ENCODE measurements around the gene SNAPIN.

DNA sequence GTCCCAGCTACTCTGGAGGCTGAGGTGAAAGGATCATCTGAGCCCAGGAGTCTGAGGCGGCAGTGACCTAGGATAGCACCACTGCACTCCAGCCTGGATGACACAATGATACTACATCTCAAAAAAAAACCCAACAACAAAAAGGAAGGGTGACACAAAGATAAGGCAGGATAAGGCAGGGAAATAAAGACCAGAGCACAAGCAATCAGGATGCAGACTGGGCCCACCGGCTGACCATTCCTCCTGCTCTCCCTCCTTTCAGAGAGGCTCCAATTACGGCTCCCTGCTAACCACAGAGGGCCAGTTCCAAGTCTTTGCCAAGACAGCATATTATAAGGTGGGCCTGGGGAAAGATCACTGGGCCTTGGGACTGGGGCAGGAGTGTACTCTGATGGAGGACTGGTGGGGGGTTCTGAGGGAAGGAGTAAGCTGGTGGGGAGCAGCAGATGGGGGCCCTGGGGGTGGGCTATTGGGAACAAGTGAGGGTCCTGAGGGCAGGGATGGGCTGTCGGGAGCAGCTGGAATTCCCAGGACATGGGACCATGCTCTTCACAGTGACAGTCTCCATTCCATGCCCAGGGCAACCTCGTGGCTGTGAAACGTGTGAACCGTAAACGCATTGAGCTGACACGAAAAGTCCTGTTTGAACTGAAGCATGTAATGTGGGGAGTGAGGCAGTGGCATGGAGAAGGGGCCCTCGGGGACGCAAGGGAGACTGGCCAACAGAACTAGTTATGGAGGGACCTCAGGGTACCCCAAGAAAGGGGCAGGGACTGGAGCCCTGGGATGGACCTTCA lies 27.2 kb downstream of the SNAPIN start:
- TF ChIP-seq, protein P1, sequence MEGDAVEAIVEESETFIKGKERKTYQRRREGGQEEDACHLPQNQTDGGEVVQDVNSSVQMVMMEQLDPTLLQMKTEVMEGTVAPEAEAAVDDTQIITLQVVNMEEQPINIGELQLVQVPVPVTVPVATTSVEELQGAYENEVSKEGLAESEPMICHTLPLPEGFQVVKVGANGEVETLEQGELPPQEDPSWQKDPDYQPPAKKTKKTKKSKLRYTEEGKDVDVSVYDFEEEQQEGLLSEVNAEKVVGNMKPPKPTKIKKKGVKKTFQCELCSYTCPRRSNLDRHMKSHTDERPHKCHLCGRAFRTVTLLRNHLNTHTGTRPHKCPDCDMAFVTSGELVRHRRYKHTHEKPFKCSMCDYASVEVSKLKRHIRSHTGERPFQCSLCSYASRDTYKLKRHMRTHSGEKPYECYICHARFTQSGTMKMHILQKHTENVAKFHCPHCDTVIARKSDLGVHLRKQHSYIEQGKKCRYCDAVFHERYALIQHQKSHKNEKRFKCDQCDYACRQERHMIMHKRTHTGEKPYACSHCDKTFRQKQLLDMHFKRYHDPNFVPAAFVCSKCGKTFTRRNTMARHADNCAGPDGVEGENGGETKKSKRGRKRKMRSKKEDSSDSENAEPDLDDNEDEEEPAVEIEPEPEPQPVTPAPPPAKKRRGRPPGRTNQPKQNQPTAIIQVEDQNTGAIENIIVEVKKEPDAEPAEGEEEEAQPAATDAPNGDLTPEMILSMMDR (optimal IDR thresholded peaks at IDR 0.05 in 1 of 3, IDR thresholded peaks at IDR 0.05 in 1 of 3, conservative IDR thresholded peaks at IDR 0.05 in 1 of 3; ENCODE audit: extremely low read depth in 1 of 3, insufficient read depth in 2 of 3, low read length in 3 of 3), result no peak
- TF ChIP-seq EZH2 (IDR thresholded peaks at IDR 0.05; ENCODE audit: low read length), result no peak

Measured in keratinocyte (primary cell).